H54 (cell line): ENCODE results near the gene SRCAP.
A peak's percentile ranks its signal among the peaks of the same experiment; 100 is the strongest.

Experiments used
- DNase-seq: peaks from one replicate; pipeline ENCODE4 v3.0.0; 2011; ENCODE audit warnings: low spot score, mixed read lengths; ENCODE audit not compliant: insufficient read length
- FAIRE-seq: peaks from 3 replicates; lab custom pipeline; 2011; peaks lifted over from hg19 to GRCh38; lab: Jason Lieb, UNC
- POLR2A ChIP-seq: IDR thresholded peaks from 2 replicates; pipeline ENCODE4 v1.6.1; 2011; ENCODE audit warnings: low read depth, mild to moderate bottlenecking, low read length

Gene SRCAP

DNA sequence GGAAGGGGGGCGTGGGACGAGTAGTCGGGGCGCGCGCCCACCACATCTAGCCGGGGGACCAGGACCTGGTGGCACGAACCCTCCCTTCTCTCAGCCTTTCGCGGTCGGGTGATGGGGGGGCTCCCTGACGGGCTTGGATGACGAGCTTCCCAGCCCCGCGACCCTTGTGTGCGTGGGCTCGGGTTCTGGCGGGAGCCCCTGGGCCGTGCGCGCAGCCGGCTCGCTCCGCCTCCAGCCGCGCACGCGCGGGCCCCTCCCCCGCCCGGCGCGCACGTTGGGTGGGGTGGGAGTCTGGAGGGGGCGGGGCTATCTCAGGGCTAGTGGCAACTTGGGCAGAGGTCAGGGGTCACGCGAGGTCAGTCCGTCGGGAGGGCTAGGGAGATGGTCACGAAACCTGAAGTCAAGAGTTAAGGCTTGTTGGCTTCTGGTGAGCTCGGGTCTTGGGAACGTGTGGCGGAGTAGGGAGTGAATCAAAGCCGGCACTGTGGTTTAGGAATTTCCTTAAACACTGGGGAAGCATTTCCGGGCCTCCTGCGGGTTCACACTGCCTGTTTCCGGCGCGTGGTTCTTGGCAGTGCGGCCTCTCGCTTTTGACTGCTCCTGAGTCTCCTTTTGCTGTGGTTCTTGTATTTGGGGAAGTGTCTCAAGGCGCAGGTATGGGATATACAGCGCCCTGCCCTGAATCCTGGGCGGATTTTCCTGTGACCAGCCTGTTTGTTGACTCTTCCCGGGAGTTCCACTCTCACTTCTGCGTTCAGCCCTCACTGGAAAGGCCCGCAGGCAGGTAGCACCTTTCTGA, at the start of gene SRCAP:
SRCAP (plus strand) TSS at position 356 of the 799 bp plus-strand sequence. CDS start 1,654 bp downstream, outside the sequence.
- FAIRE-seq = no peak
- DNase-seq = peak; percentile 81
- peak; percentile 7; the same call in 1 of the 2 replicates for TF ChIP-seq POLR2A

- no peak for TF ChIP-seq POLR2A
- no peak for DNase-seq
- no peak for FAIRE-seq
Measured at GRCh38 chr16:30649725-30650368, 49.1 kb upstream of the SRCAP start.

DNA sequence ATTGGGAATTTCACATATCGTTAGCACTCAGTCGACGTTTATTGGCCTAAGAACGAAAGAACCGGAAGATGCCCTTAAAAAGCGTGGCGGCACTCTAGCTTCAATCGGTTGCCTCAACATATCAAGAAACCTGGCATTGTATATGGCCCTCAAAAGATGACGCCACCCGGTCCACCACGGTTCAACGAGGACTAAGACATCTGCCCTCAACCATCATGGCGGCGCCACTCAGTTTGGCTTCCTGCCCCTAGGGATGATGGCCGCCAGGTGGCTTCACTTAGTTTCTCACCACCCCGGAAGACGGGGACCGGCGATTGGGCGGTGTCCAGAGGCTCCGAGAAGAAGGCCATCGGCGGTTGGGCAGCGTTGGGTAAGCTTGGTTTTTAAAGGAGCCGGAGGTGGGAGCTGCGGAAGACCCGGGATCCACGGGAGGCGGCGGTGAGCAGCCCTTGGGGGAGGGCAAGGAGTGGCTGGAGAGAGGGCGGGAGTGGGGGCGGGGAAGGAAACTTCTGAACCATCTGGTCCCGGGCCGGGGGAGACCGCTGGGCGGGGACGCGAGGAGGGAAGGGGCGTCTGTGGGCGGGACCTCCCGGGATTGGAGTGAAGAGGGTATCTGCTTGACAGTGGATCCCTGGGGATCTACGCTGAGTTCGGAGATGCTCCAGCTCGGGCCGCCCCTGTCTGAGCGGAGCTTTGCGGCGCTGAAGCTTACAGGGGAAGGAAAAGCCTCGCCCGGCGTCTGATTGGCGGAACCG, 48.4 kb upstream of the SRCAP start, which contains the start of gene PRR14:
PRR14 (plus strand) TSS at position 592 of the 755 bp plus-strand sequence. CDS start 686 bp downstream, outside the sequence.
- TF ChIP-seq POLR2A = no peak; the same call in 1 of the 2 replicates
- DNase-seq = peak; percentile 94
- FAIRE-seq = peak; percentile 74

DNA sequence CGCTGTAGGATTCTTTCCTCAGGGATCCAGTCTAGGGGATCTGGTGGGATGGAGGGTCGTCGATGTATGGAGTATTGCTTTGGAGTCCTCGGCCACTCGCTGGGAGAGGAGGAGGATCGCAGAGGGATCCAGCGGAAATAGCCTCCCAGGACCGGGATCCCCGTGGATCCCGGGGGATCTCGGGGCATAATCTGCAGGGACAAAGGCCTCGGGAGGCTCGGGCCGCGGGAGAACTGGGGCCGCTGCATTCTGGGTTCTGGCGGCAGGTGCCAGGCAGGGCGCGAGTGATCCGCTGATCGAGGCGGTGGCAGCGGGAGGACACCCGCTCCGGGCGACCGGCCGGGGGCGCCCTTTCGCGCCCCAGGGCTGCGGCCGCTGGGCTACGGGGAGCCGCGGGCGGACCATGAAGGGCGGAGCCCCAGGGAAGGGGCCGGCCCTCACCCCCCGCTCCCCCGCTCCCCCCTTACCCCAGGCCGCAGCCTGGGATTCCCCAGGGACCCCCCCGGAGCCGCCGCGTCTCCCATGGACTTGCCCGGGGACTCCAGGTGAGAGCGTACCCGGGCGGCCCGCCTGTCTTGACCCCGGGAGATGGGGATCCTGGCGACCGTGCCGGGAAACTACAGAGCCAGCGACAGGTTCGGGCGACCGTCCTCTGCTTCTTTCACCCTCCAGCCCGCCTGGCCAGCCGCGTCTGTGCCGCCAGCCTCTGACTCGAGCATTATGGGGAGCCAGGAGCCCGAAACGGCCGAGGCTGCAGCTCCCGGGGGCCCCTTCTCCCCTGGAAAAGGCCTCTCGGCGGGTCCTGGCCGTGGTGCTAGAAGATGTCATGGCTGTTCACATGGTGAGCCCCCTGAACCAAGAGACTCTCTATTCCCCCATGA, 47.6 kb upstream of the SRCAP start:
- peak; percentile 30; the same call in 1 of the 2 replicates for TF ChIP-seq POLR2A
- DNase-seq (peak; percentile 75), FAIRE-seq (no peak)

DNA sequence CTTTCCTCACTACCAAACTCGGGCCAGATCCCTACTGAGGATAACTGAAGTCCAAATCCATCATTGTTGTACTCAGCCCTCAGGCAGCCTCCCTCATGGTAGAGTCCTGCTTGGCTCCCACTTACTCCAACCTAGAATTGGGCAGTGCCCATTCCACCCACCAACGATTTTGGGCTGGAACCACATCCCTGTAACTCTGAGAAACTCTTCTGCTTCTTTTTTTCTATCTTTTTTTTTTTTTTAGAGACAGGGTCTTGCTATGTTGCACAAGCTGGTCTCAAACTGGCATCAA, 47.0 kb upstream of the SRCAP start:
- TF ChIP-seq POLR2A = no peak
- no peak for FAIRE-seq
- DNase-seq = no peak

- FAIRE-seq (no peak), DNase-seq (no peak)
- no peak for TF ChIP-seq POLR2A
Measured at GRCh38 chr16:30652718-30653117, 46.3 kb upstream of the SRCAP start.

DNA sequence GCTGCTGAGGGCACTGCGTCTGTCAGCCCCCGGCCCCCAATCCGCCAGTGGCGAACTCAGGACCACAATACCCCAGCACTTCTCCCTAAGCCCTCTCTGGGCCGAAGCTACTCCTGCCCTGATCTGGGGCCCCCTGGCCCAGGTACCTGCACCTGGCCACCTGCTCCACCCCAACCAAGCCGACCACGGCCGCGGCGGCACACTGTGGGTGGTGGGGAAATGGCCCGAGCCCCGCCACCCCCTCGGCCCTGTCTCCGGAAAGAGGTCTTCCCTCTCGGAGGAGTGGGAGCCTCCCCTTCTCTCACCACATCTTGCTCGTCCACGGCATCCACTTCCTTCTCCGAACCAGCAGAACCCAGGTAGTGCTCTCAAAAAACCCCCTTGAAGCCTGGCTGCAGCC, 44.1 kb upstream of the SRCAP start:
- no peak for DNase-seq
- TF ChIP-seq POLR2A = no peak
- FAIRE-seq = no peak

DNA sequence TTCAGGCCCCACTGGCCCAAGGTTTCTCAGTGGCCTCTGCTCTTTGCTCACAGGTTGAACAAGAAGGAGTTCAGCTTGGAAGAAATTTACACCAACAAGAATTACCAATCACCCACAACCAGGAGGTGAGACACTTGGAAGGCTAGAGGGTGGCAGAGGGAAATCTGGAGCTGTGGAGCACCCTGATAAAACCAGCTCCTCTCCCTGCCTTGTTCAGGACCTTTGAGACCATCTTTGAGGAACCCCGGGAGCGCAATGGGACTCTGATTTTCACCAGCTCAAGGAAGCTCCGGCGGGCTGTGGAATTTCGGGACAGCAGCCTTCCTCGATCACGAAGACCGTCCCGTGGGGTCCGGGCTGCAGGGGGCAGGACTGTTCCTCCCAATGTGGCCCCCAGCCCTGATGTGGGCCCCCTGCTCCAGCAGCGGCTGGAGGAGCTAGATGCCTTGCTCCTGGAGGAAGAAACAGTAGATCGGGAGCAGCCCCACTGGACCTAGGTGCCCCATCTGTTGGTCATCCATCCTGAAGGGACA, 43.1 kb upstream of the SRCAP start:
- FAIRE-seq (no peak), DNase-seq (no peak)
- no peak for TF ChIP-seq POLR2A

DNA sequence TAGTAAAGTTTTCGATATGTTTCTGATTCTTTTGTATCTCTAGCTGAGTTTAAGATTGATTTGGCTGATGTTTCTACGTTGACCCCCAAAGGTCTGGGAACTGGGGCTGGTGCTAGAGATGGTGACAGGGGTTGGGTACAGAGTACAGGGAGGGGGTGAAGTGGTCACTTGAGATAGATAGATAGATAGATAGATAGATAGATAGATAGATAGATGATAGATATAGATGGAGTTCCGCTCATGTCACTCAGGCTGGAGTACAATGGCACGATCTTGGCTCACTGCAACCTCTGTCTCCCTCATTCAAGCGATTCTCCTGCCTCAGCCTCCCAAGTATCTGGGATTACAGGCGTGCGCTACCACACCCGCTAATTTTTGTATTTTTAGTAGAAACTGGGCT, 42.6 kb upstream of the SRCAP start:
- FAIRE-seq (no peak), DNase-seq (no peak)
- TF ChIP-seq POLR2A = no peak

GRCh38 chr16:30656974-30657865, 41.8 kb upstream of the SRCAP start:
- TF ChIP-seq POLR2A = no peak
- DNase-seq (no peak), FAIRE-seq (no peak)

DNA sequence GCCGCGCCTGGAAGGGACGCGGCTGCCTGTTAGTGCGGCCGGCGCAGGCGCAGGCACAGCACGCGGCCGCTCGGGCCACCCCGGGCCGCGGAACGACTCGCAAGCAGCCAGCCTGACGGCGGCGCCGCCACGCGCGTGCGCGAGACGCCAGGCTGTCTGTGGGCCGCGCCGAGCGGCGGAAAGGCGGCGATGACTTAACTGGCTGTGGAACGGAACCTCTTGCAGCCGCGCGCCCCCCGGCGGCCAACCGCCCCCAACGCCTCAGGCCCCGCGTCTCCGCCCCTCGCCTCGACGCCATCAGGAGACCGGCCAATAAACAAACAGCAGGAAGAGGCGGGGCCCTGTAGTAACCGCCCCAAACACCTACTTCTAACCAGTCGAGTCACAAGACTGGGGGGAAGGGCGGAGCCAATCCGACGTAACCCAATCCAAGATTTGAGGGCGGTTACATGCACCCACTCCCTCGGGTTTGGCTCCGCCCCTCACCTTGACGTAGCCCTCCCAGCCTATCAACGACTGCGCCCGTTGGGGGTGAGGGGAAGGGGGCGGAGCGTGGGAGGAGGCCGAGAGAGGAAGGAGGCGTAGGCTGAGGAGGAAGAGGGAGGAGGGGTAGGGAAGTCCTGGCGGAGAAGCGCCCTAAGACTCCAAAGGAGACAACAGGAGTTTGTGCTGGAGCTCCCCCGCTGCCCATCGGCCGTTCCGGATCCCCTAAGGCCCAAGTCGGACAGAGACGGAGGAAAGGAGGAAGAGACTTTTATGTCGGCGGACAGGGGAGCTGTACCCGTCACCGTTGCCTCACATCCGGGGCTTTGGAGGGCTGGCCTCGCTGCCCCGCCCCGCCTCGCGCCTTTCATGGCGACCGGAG, 40.9 kb upstream of the SRCAP start, which contains the start of gene FBRS:
FBRS (plus strand) TSS at position 566 of the 865 bp plus-strand sequence. CDS start 1,088 bp downstream, outside the sequence.
- DNase-seq (peak; percentile 95), FAIRE-seq (peak; percentile 86)
- peak; percentile 57 for TF ChIP-seq POLR2A
